Tibial artery (tissue), 4 donors: Measurements from ENCODE around the gene JAM2.
"Not testable (repeated sequence)": the region's sequence is repeated elsewhere in the genome, so short reads cannot be mapped to it uniquely, and the experiment has no call there.

Source experiments
- DNase-seq, 2 donors: peaks; one replicate each; pipeline ENCODE4 v3.0.0-alpha.2; 2019
- H3K27ac ChIP-seq, 2 donors: fragments of 200-600 bp; sonication (generic) in 1 of 2; 1 replicate in 1 of 2; 2 replicates in 1 of 2; pipeline ENCODE4 v1.5.1; 2018 to 2019; ENCODE audit warnings: mild to moderate bottlenecking in 1 of 2
- H3K27me3 ChIP-seq, 2 donors: fragments of 200-600 bp; sonication (generic) in 1 of 2; one replicate each; pipeline versions ENCODE4 v1.5.1 to v1.6.0; 2016 to 2019
- H3K36me3 ChIP-seq, 3 donors: fragments of 200-600 bp; sonication (generic) in 2 of 3; one replicate each; pipeline ENCODE4 v1.5.1; 2016 to 2019; ENCODE audit warnings: mild to moderate bottlenecking in 2 of 3
- H3K4me1 ChIP-seq, 4 donors: fragments of 200-600 bp; sonication (generic) in 2 of 4; 1 replicate in 3 of 4; 2 replicates in 1 of 4; pipeline ENCODE4 v1.5.1; 2016 to 2019
- H3K4me3 ChIP-seq, 2 donors: fragments of 200-600 bp; sonication (generic) in 1 of 2; 1 replicate in 1 of 2; 2 replicates in 1 of 2; pipeline ENCODE4 v1.5.1; 2018 to 2019; ENCODE audit warnings: mild to moderate bottlenecking in 2 of 2
- H3K9me3 ChIP-seq, 3 donors: fragments of 200-600 bp; sonication (generic) in 1 of 3; one replicate each; pipeline ENCODE4 v1.5.1; 2016 to 2019
- CTCF ChIP-seq, 2 experiments: fragments of 200-600 bp in 1 of 2; fragments of 450-650 bp in 1 of 2; IDR thresholded peaks; one replicate each; pipeline ENCODE4 v1.5.1; 2017 to 2019; ENCODE audit warnings: antibody characterized with exemption in 2 of 2, mild to moderate bottlenecking in 1 of 2, moderate library complexity in 1 of 2
- intact Hi-C: fragments of 100-400 bp; cut with DNase I; formaldehyde crosslinking; loops from one replicate; pipeline ENCODE4 v1.15.0; 2023; ENCODE audit warnings: low total_unique reads

Gene JAM2

GRCh38 chr21:25688275-25689155 is 49.5 kb downstream of the JAM2 start:
- no peak for TF ChIP-seq CTCF (IDR thresholded peaks at IDR 0.05)
- Histone ChIP-seq H3K4me1 (peaks cover 0 to 19% (median 2%) of the 10 kb centered on the region in 4 donors), H3K27me3 (no peaks in the 10 kb centered on the region), H3K27ac (peak overlapping the region in 1 of 2 donors; percentile 2), H3K4me3 (no peak overlapping the region), H3K36me3 (no peaks in the 10 kb centered on the region), H3K9me3 (no peaks in the 10 kb centered on the region)
- no peak for DNase-seq
- intact Hi-C loops, result no loop called here

GRCh38 chr21:25689226-25689625 is 50.2 kb downstream of the JAM2 start:
- intact Hi-C loops, result no loop called here
- Histone ChIP-seq H3K9me3 (no peaks in the 10 kb centered on the region), H3K27me3 (no peaks in the 10 kb centered on the region), H3K36me3 (no peaks in the 10 kb centered on the region), H3K27ac (peak overlapping the region in 1 of 2 donors; percentile 2), H3K4me3 (no peak overlapping the region), H3K4me1 (peaks cover 0 to 19% (median 2%) of the 10 kb centered on the region in 4 donors)
- no peak for DNase-seq
- TF ChIP-seq CTCF (IDR thresholded peaks at IDR 0.05), result no peak

GRCh38 chr21:25691976-25692375 is 52.9 kb downstream of the JAM2 start:
- Histone ChIP-seq H3K27me3 (no peaks in the 10 kb centered on the region), H3K36me3 (no peaks in the 10 kb centered on the region), H3K4me1 (peaks cover 0 to 14% (median 2%) of the 10 kb centered on the region in 4 donors), H3K4me3 (no peak overlapping the region), H3K9me3 (no peaks in the 10 kb centered on the region), H3K27ac (no peak overlapping the region)
- intact Hi-C loops, result no loop called here
- no peak for DNase-seq
- TF ChIP-seq CTCF (IDR thresholded peaks at IDR 0.05), result no peak

- intact Hi-C loops, DNase-seq, H3K27ac ChIP-seq: not testable (repeated sequence)
Observed at GRCh38 chr21:25695461-25695860, 56.4 kb downstream of the JAM2 start.

GRCh38 chr21:25700741-25701140 is 61.7 kb downstream of the JAM2 start:
- H3K4me3 ChIP-seq, result no peak overlapping the region
- no peaks in the 10 kb centered on the region for H3K36me3 ChIP-seq
- H3K9me3 ChIP-seq, result no peaks in the 10 kb centered on the region
- no peak for DNase-seq
- intact Hi-C loops, result no loop called here
- H3K27me3 ChIP-seq, result no peaks in the 10 kb centered on the region
- no peak for TF ChIP-seq CTCF (IDR thresholded peaks at IDR 0.05)
- no peaks in the 10 kb centered on the region for H3K4me1 ChIP-seq
- H3K27ac ChIP-seq, result no peak overlapping the region

More at GRCh38 chr21:25695461-25695860, 56.4 kb downstream of the JAM2 start:
- H3K4me1 ChIP-seq, H3K36me3 ChIP-seq, H3K4me3 ChIP-seq, H3K9me3 ChIP-seq, H3K27me3 ChIP-seq: not testable (repeated sequence)

- no peak for DNase-seq
- H3K36me3 ChIP-seq, result no peaks in the 10 kb centered on the region
- H3K4me3 ChIP-seq, result no peak overlapping the region
- H3K27me3 ChIP-seq, result no peaks in the 10 kb centered on the region
- no peak overlapping the region for H3K27ac ChIP-seq
- TF ChIP-seq CTCF (IDR thresholded peaks at IDR 0.05), result no peak
- H3K9me3 ChIP-seq, result no peaks in the 10 kb centered on the region
- H3K4me1 ChIP-seq, result no peaks in the 10 kb centered on the region
- intact Hi-C loops, result no loop called here
Observed at GRCh38 chr21:25701529-25701928, 62.5 kb downstream of the JAM2 start.
